ENCODE measurements around the gene GPBP1L1. TPM values are rescaled to one million over a fixed set of nuclear protein-coding genes. Genes with fewer than 3 reads are reported as not detected.

The GPBP1L1 gene
- total and polyA plus RNA-seq, 2 donors (not counting 1 experiment from before 2014, with no cell fraction given), result 77.2 to 104 TPM

GRCh38 chr1:45583666-45584350 is 102.5 kb downstream of the GPBP1L1 start, which contains the start of gene NASP:
TSS of gene NASP (plus strand) at chr1:45584041. CDS start at chr1:45584147, 106 bp downstream.
- TF ChIP-seq EZH2 (IDR thresholded peaks at IDR 0.05; ENCODE audit: low read length, missing control alignments), result no peak
- TF ChIP-seq, protein P1, sequence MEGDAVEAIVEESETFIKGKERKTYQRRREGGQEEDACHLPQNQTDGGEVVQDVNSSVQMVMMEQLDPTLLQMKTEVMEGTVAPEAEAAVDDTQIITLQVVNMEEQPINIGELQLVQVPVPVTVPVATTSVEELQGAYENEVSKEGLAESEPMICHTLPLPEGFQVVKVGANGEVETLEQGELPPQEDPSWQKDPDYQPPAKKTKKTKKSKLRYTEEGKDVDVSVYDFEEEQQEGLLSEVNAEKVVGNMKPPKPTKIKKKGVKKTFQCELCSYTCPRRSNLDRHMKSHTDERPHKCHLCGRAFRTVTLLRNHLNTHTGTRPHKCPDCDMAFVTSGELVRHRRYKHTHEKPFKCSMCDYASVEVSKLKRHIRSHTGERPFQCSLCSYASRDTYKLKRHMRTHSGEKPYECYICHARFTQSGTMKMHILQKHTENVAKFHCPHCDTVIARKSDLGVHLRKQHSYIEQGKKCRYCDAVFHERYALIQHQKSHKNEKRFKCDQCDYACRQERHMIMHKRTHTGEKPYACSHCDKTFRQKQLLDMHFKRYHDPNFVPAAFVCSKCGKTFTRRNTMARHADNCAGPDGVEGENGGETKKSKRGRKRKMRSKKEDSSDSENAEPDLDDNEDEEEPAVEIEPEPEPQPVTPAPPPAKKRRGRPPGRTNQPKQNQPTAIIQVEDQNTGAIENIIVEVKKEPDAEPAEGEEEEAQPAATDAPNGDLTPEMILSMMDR (conservative IDR thresholded peaks at IDR 0.05 in 1 of 2, IDR thresholded peaks at IDR 0.05 in 1 of 2; ENCODE audit: low read depth in 1 of 2, low read length in 2 of 2), result peak; percentile 5 to 12
- DNase-seq (ENCODE audit: low read depth in 2 of 2), result peak; percentile 70 to 81
- peak within 1 kb of the TSS; percentile 97 for H3K27ac ChIP-seq (ENCODE audit: insufficient read depth, low read length)

GRCh38 chr1:45583264-45583665 is 103.1 kb downstream of the GPBP1L1 start:
- H2AFZ ChIP-seq (ENCODE audit: low read length), result peak overlapping the region; percentile 100
- no peaks in the 10 kb centered on the region for H3K36me3 ChIP-seq (ENCODE audit: control insufficient read depth, insufficient read depth, low read length)
- no peaks in the 10 kb centered on the region for H3K27me3 ChIP-seq (ENCODE audit: control insufficient read depth, insufficient read depth, low read length)
- H3K4me2 ChIP-seq (ENCODE audit: extremely low read depth, insufficient read depth, low read length), result peak overlapping the region; percentile 95
- H4K20me1 ChIP-seq (ENCODE audit: control insufficient read depth, extremely low read depth, insufficient read depth, low read length), result no peaks in the 10 kb centered on the region
- DNase-seq (ENCODE audit: low read depth in 2 of 2), result peak; percentile 95 to 97
- H3K79me2 ChIP-seq (ENCODE audit: control insufficient read depth, insufficient read depth, low read length), result peaks cover 41% of the 10 kb centered on the region
- H3K9me3 ChIP-seq (ENCODE audit: control insufficient read depth, insufficient read depth, low read depth, low read length), result no peaks in the 10 kb centered on the region
- H3K9ac ChIP-seq (ENCODE audit: insufficient read depth, low read length), result peak overlapping the region; percentile 96
- H3K27ac ChIP-seq (ENCODE audit: insufficient read depth, low read length), result peak overlapping the region; percentile 97
- peaks cover 5% of the 10 kb centered on the region for H3K4me1 ChIP-seq (ENCODE audit: control insufficient read depth, extremely low read depth, insufficient read depth, low read length)
- TF ChIP-seq, protein P1 (conservative IDR thresholded peaks at IDR 0.05 in 1 of 2, IDR thresholded peaks at IDR 0.05 in 1 of 2; ENCODE audit: low read depth in 1 of 2, low read length in 2 of 2), result no peak
- no peak for TF ChIP-seq EZH2 (IDR thresholded peaks at IDR 0.05; ENCODE audit: low read length, missing control alignments)
- peak overlapping the region; percentile 85 to 100 (median 98) for H3K4me3 ChIP-seq (replicated peaks in 1 of 4; ENCODE audit: control extremely low read depth in 1 of 4, insufficient read depth in 1 of 4, low read depth in 3 of 4, low read length in 4 of 4)

More at GRCh38 chr1:45583666-45584350, 102.5 kb downstream of the GPBP1L1 start, which contains the start of gene NASP:
- H3K9me3 ChIP-seq (ENCODE audit: control insufficient read depth, insufficient read depth, low read depth, low read length), result no peaks in the 10 kb centered on the region
- H3K4me2 ChIP-seq (ENCODE audit: extremely low read depth, insufficient read depth, low read length), result peak within 1 kb of the TSS; percentile 95
- H2AFZ ChIP-seq (ENCODE audit: low read length), result peak within 1 kb of the TSS; percentile 100
- peaks cover 5% of the 10 kb centered on the region for H3K4me1 ChIP-seq (ENCODE audit: control insufficient read depth, extremely low read depth, insufficient read depth, low read length)
- peak within 1 kb of the TSS; percentile 96 for H3K9ac ChIP-seq (ENCODE audit: insufficient read depth, low read length)
- no peaks in the 10 kb centered on the region for H3K27me3 ChIP-seq (ENCODE audit: control insufficient read depth, insufficient read depth, low read length)
- H3K79me2 ChIP-seq (ENCODE audit: control insufficient read depth, insufficient read depth, low read length), result peaks cover 46% of the 10 kb centered on the region
- no peaks in the 10 kb centered on the region for H3K36me3 ChIP-seq (ENCODE audit: control insufficient read depth, insufficient read depth, low read length)
- H4K20me1 ChIP-seq (ENCODE audit: control insufficient read depth, extremely low read depth, insufficient read depth, low read length), result no peaks in the 10 kb centered on the region
- H3K4me3 ChIP-seq (replicated peaks in 1 of 4; ENCODE audit: control extremely low read depth in 1 of 4, insufficient read depth in 1 of 4, low read depth in 3 of 4, low read length in 4 of 4), result peak within 1 kb of the TSS; percentile 85 to 100 (median 98)

Other genes with a start within 250 kb of the GPBP1L1 start
- gene TESK2, start 195.4 kb downstream of the GPBP1L1 start, total RNA-seq, result 2.6 and 4.3 TPM in 2 replicates
- 1.2 and 1.7 TPM in 2 replicates for gene TESK2, start 195.4 kb downstream of the GPBP1L1 start, polyA plus RNA-seq
- gene CCDC163, start 186.5 kb downstream of the GPBP1L1 start, total RNA-seq, result 1.0 and 1.2 TPM in 2 replicates
- 0.85 and 1.6 TPM in 2 replicates for gene CCDC163, start 186.5 kb downstream of the GPBP1L1 start, polyA plus RNA-seq
- gene MMACHC, start 186.2 kb downstream of the GPBP1L1 start, total RNA-seq, result 2.3 and 2.6 TPM in 2 replicates
- 4.2 and 5.9 TPM in 2 replicates for gene MMACHC, start 186.2 kb downstream of the GPBP1L1 start, polyA plus RNA-seq
- 336 and 420 TPM in 2 replicates for gene PRDX1, start 164.6 kb downstream of the GPBP1L1 start, total RNA-seq
- 721 and 789 TPM in 2 replicates for gene PRDX1, start 164.6 kb downstream of the GPBP1L1 start, polyA plus RNA-seq
- gene AKR1A1, start 135.7 kb downstream of the GPBP1L1 start, total RNA-seq, result 110 and 123 TPM in 2 replicates
- 110 and 120 TPM in 2 replicates for gene AKR1A1, start 135.7 kb downstream of the GPBP1L1 start, polyA plus RNA-seq
- 30.9 and 37.2 TPM in 2 replicates for gene NASP, start 102.5 kb downstream of the GPBP1L1 start, total RNA-seq
- gene NASP, start 102.5 kb downstream of the GPBP1L1 start, polyA plus RNA-seq, result 54.1 and 86.1 TPM in 2 replicates
- 0.51 and 0.99 TPM in 2 replicates for gene CCDC17, start 62.5 kb downstream of the GPBP1L1 start, total RNA-seq
- gene CCDC17, start 62.5 kb downstream of the GPBP1L1 start, polyA plus RNA-seq, result 0.05 and 0.09 TPM in 2 replicates
- gene TMEM69, start 1.6 kb upstream of the GPBP1L1 start, total RNA-seq, result 9.5 and 10.2 TPM in 2 replicates
- gene TMEM69, start 1.6 kb upstream of the GPBP1L1 start, polyA plus RNA-seq, result 42.6 and 54.3 TPM in 2 replicates
- 10.3 and 15.2 TPM in 2 replicates for gene IPP, start 64.1 kb upstream of the GPBP1L1 start, total RNA-seq
- gene IPP, start 64.1 kb upstream of the GPBP1L1 start, polyA plus RNA-seq, result 9.9 and 11.0 TPM in 2 replicates
- gene MAST2, start 117.1 kb upstream of the GPBP1L1 start, total RNA-seq, result 17.5 and 24.9 TPM in 2 replicates
- 17.5 and 24.1 TPM in 2 replicates for gene MAST2, start 117.1 kb upstream of the GPBP1L1 start, polyA plus RNA-seq

Data from fibroblast of lung (primary cell).